ENCODE data around the gene DOCK11.

GRCh38 chrX:118637997-118638396 is 142.4 kb downstream of the DOCK11 start:
- TF ChIP-seq CTCF (IDR thresholded peaks at IDR 0.05) (peak in 4 of 12 donors; percentile 9 to 28 (median 19)), POLR2A (IDR thresholded peaks at IDR 0.05) (no peak)
